HL-60 (cell line): ENCODE data around the gene MDC1.

Source experiments
- DNase-seq, 2 experiments: peaks; one replicate each; pipeline ENCODE4 v3.0.0-alpha.2; 2010 to 2020; ENCODE audit warnings: low read depth in 1 of 2, low spot score in 1 of 2
- H3K27ac ChIP-seq: fragments of 250-450 bp; sonication (Bioruptor Pico); replicated peaks from 2 replicates; pipeline ENCODE4 v1.5.1; 2020; ENCODE audit warnings: mild to moderate bottlenecking, moderate library complexity
- H3K27me3 ChIP-seq: fragments of 250-450 bp; sonication (Bioruptor Pico); 2 replicates; pipeline ENCODE4 v1.5.1; 2021; ENCODE audit warnings: mild to moderate bottlenecking, moderate library complexity; ENCODE audit not compliant: insufficient read depth, poor library complexity, severe bottlenecking
- H3K4me3 ChIP-seq: replicated peaks from 2 replicates; pipeline ENCODE4 v1.5.1; 2011; ENCODE audit warnings: mild to moderate bottlenecking, control low read depth, low read length; ENCODE audit not compliant: insufficient read depth
- CTCF ChIP-seq: IDR thresholded peaks from one replicate; pipeline ENCODE4 v1.5.1; 2011; ENCODE audit warnings: low read length, control low read depth, inconsistent platforms; ENCODE audit not compliant: insufficient read depth
- GABPA ChIP-seq: IDR thresholded peaks from 2 replicates; pipeline ENCODE4 v1.6.1; 2012; ENCODE audit warnings: low read depth
- POLR2AphosphoS5 ChIP-seq: IDR thresholded peaks from 2 replicates; pipeline ENCODE4 v1.6.1; 2012; ENCODE audit warnings: low read depth
- SPI1 ChIP-seq: IDR thresholded peaks from 2 replicates; pipeline ENCODE4 v1.6.1; 2012; ENCODE audit warnings: low read depth, mild to moderate bottlenecking, borderline replicate concordance
- TF ChIP-seq, protein P1 (sequence below): IDR thresholded peaks from 2 replicates; pipeline ENCODE4 v1.6.1; 2012; ENCODE audit warnings: low read depth; ENCODE audit not compliant: insufficient replicate concordance

MDC1 gene

GRCh38 chr6:30705620-30706019 is 11.5 kb downstream of the MDC1 start:
- no peak overlapping the region for H3K27ac ChIP-seq
- DNase-seq: no peak
- no peak overlapping the region for H3K4me3 ChIP-seq
- H3K27me3 ChIP-seq: no peaks in the 10 kb centered on the region
- no peak for TF ChIP-seq GABPA
- no peak for TF ChIP-seq SPI1
- TF ChIP-seq CTCF: no peak
- TF ChIP-seq, protein P1, sequence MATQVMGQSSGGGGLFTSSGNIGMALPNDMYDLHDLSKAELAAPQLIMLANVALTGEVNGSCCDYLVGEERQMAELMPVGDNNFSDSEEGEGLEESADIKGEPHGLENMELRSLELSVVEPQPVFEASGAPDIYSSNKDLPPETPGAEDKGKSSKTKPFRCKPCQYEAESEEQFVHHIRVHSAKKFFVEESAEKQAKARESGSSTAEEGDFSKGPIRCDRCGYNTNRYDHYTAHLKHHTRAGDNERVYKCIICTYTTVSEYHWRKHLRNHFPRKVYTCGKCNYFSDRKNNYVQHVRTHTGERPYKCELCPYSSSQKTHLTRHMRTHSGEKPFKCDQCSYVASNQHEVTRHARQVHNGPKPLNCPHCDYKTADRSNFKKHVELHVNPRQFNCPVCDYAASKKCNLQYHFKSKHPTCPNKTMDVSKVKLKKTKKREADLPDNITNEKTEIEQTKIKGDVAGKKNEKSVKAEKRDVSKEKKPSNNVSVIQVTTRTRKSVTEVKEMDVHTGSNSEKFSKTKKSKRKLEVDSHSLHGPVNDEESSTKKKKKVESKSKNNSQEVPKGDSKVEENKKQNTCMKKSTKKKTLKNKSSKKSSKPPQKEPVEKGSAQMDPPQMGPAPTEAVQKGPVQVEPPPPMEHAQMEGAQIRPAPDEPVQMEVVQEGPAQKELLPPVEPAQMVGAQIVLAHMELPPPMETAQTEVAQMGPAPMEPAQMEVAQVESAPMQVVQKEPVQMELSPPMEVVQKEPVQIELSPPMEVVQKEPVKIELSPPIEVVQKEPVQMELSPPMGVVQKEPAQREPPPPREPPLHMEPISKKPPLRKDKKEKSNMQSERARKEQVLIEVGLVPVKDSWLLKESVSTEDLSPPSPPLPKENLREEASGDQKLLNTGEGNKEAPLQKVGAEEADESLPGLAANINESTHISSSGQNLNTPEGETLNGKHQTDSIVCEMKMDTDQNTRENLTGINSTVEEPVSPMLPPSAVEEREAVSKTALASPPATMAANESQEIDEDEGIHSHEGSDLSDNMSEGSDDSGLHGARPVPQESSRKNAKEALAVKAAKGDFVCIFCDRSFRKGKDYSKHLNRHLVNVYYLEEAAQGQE: no peak
- TF ChIP-seq POLR2AphosphoS5: no peak

GRCh38 chr6:30703821-30704220 is 13.3 kb downstream of the MDC1 start:
- DNase-seq: peak in 1 of 2 experiments; percentile 45
- H3K27me3 ChIP-seq: no peaks in the 10 kb centered on the region
- no peak overlapping the region for H3K27ac ChIP-seq
- TF ChIP-seq SPI1: no peak
- TF ChIP-seq, protein P1: no peak
- peak; percentile 30; the same call in 1 of the 2 replicates for TF ChIP-seq POLR2AphosphoS5
- no peak for TF ChIP-seq GABPA
- TF ChIP-seq CTCF: no peak
- H3K4me3 ChIP-seq: no peak overlapping the region

DNA sequence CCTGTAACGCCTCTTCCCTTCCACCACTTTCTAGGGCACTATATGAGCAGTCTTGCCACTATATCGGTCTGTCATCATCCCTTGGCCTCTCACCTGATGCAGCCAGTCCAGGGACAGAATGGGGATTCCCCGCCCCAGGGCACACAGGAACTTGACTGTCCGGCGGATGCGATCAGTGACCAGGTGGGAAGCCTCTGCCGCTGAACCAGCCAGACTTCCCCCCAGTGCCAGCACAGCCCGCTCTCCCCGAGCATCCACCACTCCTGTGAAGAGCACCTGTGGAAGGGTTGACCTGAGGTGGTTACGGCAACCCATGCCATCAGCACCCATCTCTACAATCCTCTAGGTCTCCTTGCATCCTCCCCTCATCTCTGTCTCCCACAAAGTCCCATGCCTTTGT is 14.1 kb downstream of the MDC1 start:
- H3K27me3 ChIP-seq: no peaks in the 10 kb centered on the region
- H3K4me3 ChIP-seq: no peak overlapping the region
- TF ChIP-seq GABPA (no peak), SPI1 (no peak), CTCF (no peak), POLR2AphosphoS5 (no peak)
- TF ChIP-seq, protein P1: no peak
- no peak overlapping the region for H3K27ac ChIP-seq
- no peak for DNase-seq
